ENCODE data around the gene APOL4.
"Not testable (repeated sequence)": the region's sequence is repeated elsewhere in the genome, so short reads cannot be mapped to it uniquely, and the experiment has no call there.

The APOL4 gene

GRCh38 chr22:36192542-36192941 lies 9.1 kb downstream of the APOL4 start:
- TF ChIP-seq CTCF (IDR thresholded peaks at IDR 0.05; ENCODE audit: insufficient read depth, low read length, missing control alignments) = no peak
- H3K4me3 ChIP-seq (ENCODE audit: low read depth, low read length) = no peak overlapping the region
- CTCF ChIA-PET = interaction anchor here (0.8 to 12.3 kb wide), 10 partner anchors 12 to 294 kb away, joined by 3 to 76 read pairs (median 4); partner anchors contain the start of genes APOL2 and APOL3
- POLR2A ChIA-PET = no interaction called here
- DNase-seq (ENCODE audit: low read depth, low spot score) = no peak

- ChIA-PET CTCF (interaction anchor here (0.6 to 12.3 kb wide), 6 partner anchors 8 to 295 kb away, joined by 3 to 76 read pairs (median 3); no protein-coding TSS in a partner anchor), POLR2A (no interaction called here)
- no peak overlapping the region for H3K4me3 ChIP-seq (ENCODE audit: low read depth, low read length)
Measured at GRCh38 chr22:36191106-36191836, 10.3 kb downstream of the APOL4 start.

GRCh38 chr22:36187862-36188261 lies 13.7 kb downstream of the APOL4 start:
- DNase-seq (ENCODE audit: low read depth, low spot score); H3K4me3 ChIP-seq (ENCODE audit: low read depth, low read length); POLR2A ChIA-PET: not testable (repeated sequence)
- CTCF ChIA-PET = interaction anchor here (1.7 to 12.3 kb wide), 2 partner anchors 7 to 299 kb away, joined by 9 to 76 read pairs; no protein-coding TSS in a partner anchor

More at GRCh38 chr22:36191106-36191836, 10.3 kb downstream of the APOL4 start:
- no peak for TF ChIP-seq CTCF (IDR thresholded peaks at IDR 0.05; ENCODE audit: insufficient read depth, low read length, missing control alignments)
- DNase-seq (ENCODE audit: low read depth, low spot score) = no peak

GRCh38 chr22:36185828-36186624 lies 15.6 kb downstream of the APOL4 start:
- TF ChIP-seq CTCF (IDR thresholded peaks at IDR 0.05; ENCODE audit: insufficient read depth, low read length, missing control alignments) = no peak
- CTCF ChIA-PET = interaction anchor here (0.6 to 1.7 kb wide), 10 partner anchors 8 to 562 kb away, joined by 3 to 8 read pairs (median 3); no protein-coding TSS in a partner anchor
- H3K4me3 ChIP-seq (ENCODE audit: low read depth, low read length) = no peak overlapping the region
- DNase-seq (ENCODE audit: low read depth, low spot score) = no peak
- POLR2A ChIA-PET = no interaction called here

- no peak overlapping the region for H3K4me3 ChIP-seq (ENCODE audit: low read depth, low read length)
- CTCF ChIA-PET = interaction anchor here (1.8 to 9.1 kb wide), 5 partner anchors 10 to 302 kb away, joined by 5 to 162 read pairs (median 76); partner anchors contain the start of gene APOL3
- DNase-seq (ENCODE audit: low read depth, low spot score) = no peak
- POLR2A ChIA-PET = no interaction called here
- no peak for TF ChIP-seq CTCF (IDR thresholded peaks at IDR 0.05; ENCODE audit: insufficient read depth, low read length, missing control alignments)
Measured at GRCh38 chr22:36184433-36185025, 17.1 kb downstream of the APOL4 start.

GRCh38 chr22:36183446-36183845 lies 18.2 kb downstream of the APOL4 start:
- ChIA-PET POLR2A (no interaction called here), CTCF (interaction anchor here (0.7 to 9.1 kb wide), 7 partner anchors 11 to 303 kb away, joined by 5 to 162 read pairs (median 24); partner anchors contain the start of gene APOL3)
- no peak for TF ChIP-seq CTCF (IDR thresholded peaks at IDR 0.05; ENCODE audit: insufficient read depth, low read length, missing control alignments)
- H3K4me3 ChIP-seq (ENCODE audit: low read depth, low read length) = no peak overlapping the region
- DNase-seq (ENCODE audit: low read depth, low spot score) = no peak

Measured in AG04449 (cell line).